Measurements from ENCODE around the gene CACHD1.

GRCh38 chr1:64517640-64518039 is 47.7 kb downstream of the CACHD1 start:
- TF ChIP-seq SMC3 (IDR thresholded peaks at IDR 0.05; ENCODE audit: low read depth, low read length) (no peak), POLR2A (IDR thresholded peaks at IDR 0.05; ENCODE audit: low read depth, low read length) (no peak), CEBPB (IDR thresholded peaks at IDR 0.05; ENCODE audit: low read depth, low read length) (no peak), RCOR1 (IDR thresholded peaks at IDR 0.05; ENCODE audit: insufficient replicate concordance, low read length) (no peak), RAD21 (IDR thresholded peaks at IDR 0.05; ENCODE audit: low read length) (no peak), MXI1 (IDR thresholded peaks at IDR 0.05; ENCODE audit: borderline replicate concordance, low read depth, low read length) (no peak), NFE2L2 (IDR thresholded peaks at IDR 0.05; ENCODE audit: low read depth, low read length) (no peak)
- TF ChIP-seq, protein P1, sequence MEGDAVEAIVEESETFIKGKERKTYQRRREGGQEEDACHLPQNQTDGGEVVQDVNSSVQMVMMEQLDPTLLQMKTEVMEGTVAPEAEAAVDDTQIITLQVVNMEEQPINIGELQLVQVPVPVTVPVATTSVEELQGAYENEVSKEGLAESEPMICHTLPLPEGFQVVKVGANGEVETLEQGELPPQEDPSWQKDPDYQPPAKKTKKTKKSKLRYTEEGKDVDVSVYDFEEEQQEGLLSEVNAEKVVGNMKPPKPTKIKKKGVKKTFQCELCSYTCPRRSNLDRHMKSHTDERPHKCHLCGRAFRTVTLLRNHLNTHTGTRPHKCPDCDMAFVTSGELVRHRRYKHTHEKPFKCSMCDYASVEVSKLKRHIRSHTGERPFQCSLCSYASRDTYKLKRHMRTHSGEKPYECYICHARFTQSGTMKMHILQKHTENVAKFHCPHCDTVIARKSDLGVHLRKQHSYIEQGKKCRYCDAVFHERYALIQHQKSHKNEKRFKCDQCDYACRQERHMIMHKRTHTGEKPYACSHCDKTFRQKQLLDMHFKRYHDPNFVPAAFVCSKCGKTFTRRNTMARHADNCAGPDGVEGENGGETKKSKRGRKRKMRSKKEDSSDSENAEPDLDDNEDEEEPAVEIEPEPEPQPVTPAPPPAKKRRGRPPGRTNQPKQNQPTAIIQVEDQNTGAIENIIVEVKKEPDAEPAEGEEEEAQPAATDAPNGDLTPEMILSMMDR (conservative IDR thresholded peaks at IDR 0.05; ENCODE audit: low read depth, low read length) = no peak
